GM10248 (cell line): ENCODE data around the gene SDK1.

Experiments
- CTCF ChIA-PET: fragments of 300-600 bp; sonication (Branson Sonifier 250); formaldehyde crosslinking; extraction: SDS; loops from one replicate; lab custom pipeline; 2021; ENCODE audit warnings: antibody characterized with exemption; lab: Yijun Ruan, JAX
- POLR2A ChIA-PET: fragments of 350-650 bp; sonication (Branson Sonifier 250); formaldehyde crosslinking; extraction: SDS; loops from one replicate; lab custom pipeline; 2020; ENCODE audit warnings: antibody characterized with exemption; lab: Yijun Ruan, JAX
- DNase-seq: peaks from one replicate; pipeline ENCODE4 v3.0.0; 2012; ENCODE audit errors: extremely low spot score
- TF ChIP-seq, protein P1 (sequence below): IDR thresholded peaks from 2 replicates; pipeline ENCODE4 v1.5.1; 2012; ENCODE audit warnings: mild to moderate bottlenecking, low read depth; ENCODE audit errors: extremely low read depth, missing control alignments, control extremely low read depth

SDK1 gene

GRCh38 chr7:3598854-3599253 is 297.8 kb downstream of the SDK1 start:
- POLR2A ChIA-PET, result no interaction called here
- CTCF ChIA-PET, result no interaction called here
- DNase-seq, result no peak
- TF ChIP-seq, protein P1, sequence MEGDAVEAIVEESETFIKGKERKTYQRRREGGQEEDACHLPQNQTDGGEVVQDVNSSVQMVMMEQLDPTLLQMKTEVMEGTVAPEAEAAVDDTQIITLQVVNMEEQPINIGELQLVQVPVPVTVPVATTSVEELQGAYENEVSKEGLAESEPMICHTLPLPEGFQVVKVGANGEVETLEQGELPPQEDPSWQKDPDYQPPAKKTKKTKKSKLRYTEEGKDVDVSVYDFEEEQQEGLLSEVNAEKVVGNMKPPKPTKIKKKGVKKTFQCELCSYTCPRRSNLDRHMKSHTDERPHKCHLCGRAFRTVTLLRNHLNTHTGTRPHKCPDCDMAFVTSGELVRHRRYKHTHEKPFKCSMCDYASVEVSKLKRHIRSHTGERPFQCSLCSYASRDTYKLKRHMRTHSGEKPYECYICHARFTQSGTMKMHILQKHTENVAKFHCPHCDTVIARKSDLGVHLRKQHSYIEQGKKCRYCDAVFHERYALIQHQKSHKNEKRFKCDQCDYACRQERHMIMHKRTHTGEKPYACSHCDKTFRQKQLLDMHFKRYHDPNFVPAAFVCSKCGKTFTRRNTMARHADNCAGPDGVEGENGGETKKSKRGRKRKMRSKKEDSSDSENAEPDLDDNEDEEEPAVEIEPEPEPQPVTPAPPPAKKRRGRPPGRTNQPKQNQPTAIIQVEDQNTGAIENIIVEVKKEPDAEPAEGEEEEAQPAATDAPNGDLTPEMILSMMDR, result no peak

GRCh38 chr7:3605222-3605621 is 304.2 kb downstream of the SDK1 start:
- TF ChIP-seq, protein P1, result no peak
- DNase-seq, result no peak
- POLR2A ChIA-PET, result no interaction called here
- CTCF ChIA-PET, result no interaction called here

GRCh38 chr7:3606436-3606835 is 305.4 kb downstream of the SDK1 start:
- TF ChIP-seq, protein P1, result no peak
- ChIA-PET POLR2A (no interaction called here), CTCF (interaction anchor here (2.0 kb wide), 1 partner anchor 12 kb away, joined by 5 read pairs; no protein-coding TSS in a partner anchor)
- DNase-seq, result no peak

DNA sequence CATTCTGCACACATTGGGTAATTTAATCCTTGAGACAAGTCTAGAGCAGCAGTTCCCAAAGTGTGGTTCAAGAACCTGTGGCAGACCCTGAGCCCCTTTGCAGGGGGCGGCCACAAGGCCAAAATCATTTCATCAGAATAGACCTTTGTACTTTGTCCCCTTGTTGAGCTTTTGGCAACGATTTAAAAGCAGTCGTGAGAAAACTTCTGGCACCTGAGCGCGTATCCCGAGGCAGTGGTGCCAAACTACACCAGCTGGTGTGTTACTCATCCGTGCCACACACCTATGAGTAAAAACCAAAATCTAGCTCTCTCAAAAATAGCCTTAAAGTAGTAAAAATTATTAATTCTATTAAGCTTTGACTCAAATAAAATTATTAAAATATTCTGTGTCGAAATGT is 306.8 kb downstream of the SDK1 start:
- no peak for DNase-seq
- CTCF ChIA-PET, result interaction anchor here (1.4 to 1.5 kb wide), 2 partner anchors 10 to 12 kb away, joined by 4 read pairs; no protein-coding TSS in a partner anchor
- TF ChIP-seq, protein P1, result no peak
- POLR2A ChIA-PET, result no interaction called here

- no peak for DNase-seq
- TF ChIP-seq, protein P1, result no peak
- POLR2A ChIA-PET, result no interaction called here
- CTCF ChIA-PET, result interaction anchor here (1.3 kb wide), 1 partner anchor 10 kb away, joined by 3 read pairs; no protein-coding TSS in a partner anchor
These were observed 315.3 kb downstream of the SDK1 start for GRCh38 chr7:3616306-3616705.

GRCh38 chr7:3630081-3630480 is 329.0 kb downstream of the SDK1 start:
- CTCF ChIA-PET, result no interaction called here

More at GRCh38 chr7:3630081-3630480, 329.0 kb downstream of the SDK1 start:
- TF ChIP-seq, protein P1, result no peak
- DNase-seq, result no peak
- POLR2A ChIA-PET, result no interaction called here
